Amniotic stem cell (primary cell): Measurements from ENCODE around the gene ATP6V1B1.

Experiments
- DNase-seq: peaks from one replicate; lab custom pipeline; 2025; lab: John Stamatoyannopoulos, UW

Gene ATP6V1B1

GRCh38 chr2:70935468-70936164, at the start of gene ATP6V1B1:
Gene ATP6V1B1 (plus strand): TSS chr2:70935900. CDS start chr2:70935955, 55 bp downstream.
- DNase-seq = no peak

- DNase-seq = no peak
Measured at GRCh38 chr2:70886541-70886987, 49.1 kb upstream of the ATP6V1B1 start.

GRCh38 chr2:70887208-70887549, 48.5 kb upstream of the ATP6V1B1 start:
- no peak for DNase-seq

- no peak for DNase-seq
Measured at GRCh38 chr2:70887550-70888246, 48.0 kb upstream of the ATP6V1B1 start.

GRCh38 chr2:70888366-70888922, 47.3 kb upstream of the ATP6V1B1 start:
- no peak for DNase-seq

- DNase-seq = no peak
Measured at GRCh38 chr2:70888923-70889715, 46.6 kb upstream of the ATP6V1B1 start.

GRCh38 chr2:70889716-70890037, 46.0 kb upstream of the ATP6V1B1 start:
- no peak for DNase-seq

GRCh38 chr2:70890469-70891065, 45.1 kb upstream of the ATP6V1B1 start:
- DNase-seq = no peak

- no peak for DNase-seq
Measured at GRCh38 chr2:70891572-70892357, 43.9 kb upstream of the ATP6V1B1 start.

- DNase-seq = no peak
Measured at GRCh38 chr2:70892750-70893149, 43.0 kb upstream of the ATP6V1B1 start.

GRCh38 chr2:70893186-70893585, 42.5 kb upstream of the ATP6V1B1 start:
- DNase-seq = no peak

GRCh38 chr2:70894765-70895164, 40.9 kb upstream of the ATP6V1B1 start:
- DNase-seq = no peak

- DNase-seq = no peak
Measured at GRCh38 chr2:70895249-70895648, 40.5 kb upstream of the ATP6V1B1 start.

- DNase-seq = no peak
Measured at GRCh38 chr2:70895998-70896764, 39.5 kb upstream of the ATP6V1B1 start.

GRCh38 chr2:70896765-70897202, 38.9 kb upstream of the ATP6V1B1 start:
- no peak for DNase-seq

GRCh38 chr2:70897203-70897976, 38.3 kb upstream of the ATP6V1B1 start:
- DNase-seq = no peak

- DNase-seq = no peak
Measured at GRCh38 chr2:70897977-70898226, 37.8 kb upstream of the ATP6V1B1 start.

- DNase-seq = no peak
Measured at GRCh38 chr2:70898363-70899240, 37.1 kb upstream of the ATP6V1B1 start.
